MM.1S (cell line): ENCODE measurements around the gene NELL1.

Experiments used
- DNase-seq: peaks from one replicate; pipeline ENCODE4 v3.0.0-alpha.2; 2015
- H2AFZ ChIP-seq: fragments of 300-600 bp; sonication (generic); 2 replicates; pipeline ENCODE4 v1.6.0; 2016; ENCODE audit warnings: antibody characterized with exemption, low read length
- H3F3A ChIP-seq: fragments of 300-600 bp; sonication (generic); 2 replicates; pipeline ENCODE4 v1.6.1; 2016; ENCODE audit warnings: mild to moderate bottlenecking, antibody characterized with exemption, low read length, moderate library complexity, mixed read lengths; ENCODE audit not compliant: insufficient read depth
- H3K27ac ChIP-seq: fragments of 300-600 bp; sonication (generic); 2 replicates; pipeline ENCODE4 v1.5.1; 2016; ENCODE audit warnings: mild to moderate bottlenecking, low read length
- H3K27me3 ChIP-seq: fragments of 300-600 bp; sonication (generic); replicated peaks from 2 replicates; pipeline ENCODE4 v1.6.0; 2016; ENCODE audit warnings: low read length; ENCODE audit not compliant: insufficient read depth
- H3K36me3 ChIP-seq: fragments of 300-600 bp; sonication (generic); replicated peaks from 2 replicates; pipeline ENCODE4 v1.6.1; 2016; ENCODE audit warnings: mild to moderate bottlenecking, low read length, mixed read lengths; ENCODE audit not compliant: insufficient read depth
- H3K4me1 ChIP-seq: fragments of 300-600 bp; sonication (generic); 2 replicates; pipeline ENCODE4 v1.6.1; 2016; ENCODE audit warnings: low read length, mixed read lengths
- H3K4me2 ChIP-seq: fragments of 300-600 bp; sonication (generic); 2 replicates; pipeline ENCODE4 v1.6.0; 2016; ENCODE audit warnings: low read depth, low read length
- H3K4me3 ChIP-seq: fragments of 300-600 bp; sonication (generic); 2 replicates; pipeline ENCODE4 v1.5.1; 2016; ENCODE audit warnings: low read length, mixed read lengths
- H3K79me2 ChIP-seq: fragments of 300-600 bp; sonication (generic); 2 replicates; pipeline ENCODE4 v1.6.1; 2016; ENCODE audit warnings: mixed run types, low read length, mixed read lengths
- H3K9ac ChIP-seq: fragments of 300-600 bp; sonication (generic); 2 replicates; pipeline ENCODE4 v1.6.1; 2016; ENCODE audit warnings: low read length, mixed read lengths
- H3K9me2 ChIP-seq: fragments of 300-600 bp; sonication (generic); replicated peaks from 2 replicates; pipeline ENCODE4 v1.6.1; 2016; ENCODE audit warnings: mild to moderate bottlenecking, low read length, mixed read lengths; ENCODE audit not compliant: insufficient read depth
- H3K9me3 ChIP-seq: fragments of 300-600 bp; sonication (generic); replicated peaks from 2 replicates; pipeline ENCODE4 v1.6.1; 2016; ENCODE audit warnings: mild to moderate bottlenecking, low read length, mixed read lengths; ENCODE audit not compliant: insufficient read depth
- H4K20me1 ChIP-seq: fragments of 300-600 bp; sonication (generic); 2 replicates; pipeline ENCODE4 v1.6.1; 2016; ENCODE audit warnings: mild to moderate bottlenecking, low read length, moderate library complexity, mixed read lengths; ENCODE audit not compliant: insufficient read depth
- CTCF ChIP-seq: fragments of 300-600 bp; sonication (generic); IDR thresholded peaks from 2 replicates; pipeline ENCODE4 v1.5.1; 2016; ENCODE audit warnings: antibody characterized with exemption, low read length, mixed read lengths
- EZH2 ChIP-seq: fragments of 300-600 bp; sonication (generic); optimal IDR thresholded peaks from 2 replicates; pipeline ENCODE3; 2017; ENCODE audit warnings: low read depth, mild to moderate bottlenecking, antibody characterized with exemption, low read length, mixed read lengths
- EZH2phosphoT487 ChIP-seq: fragments of 300-600 bp; sonication (generic); IDR thresholded peaks from 2 replicates; pipeline ENCODE4 v1.6.1; 2018; ENCODE audit warnings: antibody characterized with exemption, low read length

Gene NELL1

DNA sequence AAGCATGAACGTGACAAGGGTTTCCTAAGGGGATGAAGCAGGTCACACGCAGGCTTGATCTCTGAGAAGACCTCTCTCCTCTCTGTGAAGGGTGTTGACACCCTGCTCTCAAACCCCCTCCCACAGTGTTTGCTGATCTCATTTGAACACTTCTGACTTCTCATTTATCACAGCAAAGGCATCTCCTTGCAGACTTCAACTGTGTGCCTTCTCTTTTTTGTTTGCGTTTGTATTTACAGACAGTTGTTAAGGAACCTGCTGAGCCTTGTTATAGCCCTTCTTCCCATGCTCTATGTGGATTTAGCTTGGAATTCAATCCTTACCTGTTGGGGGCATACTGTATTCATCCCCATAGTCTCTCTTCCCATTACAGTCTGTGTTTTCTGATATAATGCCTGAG is 206.5 kb downstream of the NELL1 start:
- Histone ChIP-seq H3F3A (no peaks in the 10 kb centered on the region), H3K79me2 (no peaks in the 10 kb centered on the region), H3K36me3 (no peaks in the 10 kb centered on the region), H3K4me3 (no peak overlapping the region), H2AFZ (no peak overlapping the region), H3K9me2 (no peaks in the 10 kb centered on the region), H3K4me1 (no peaks in the 10 kb centered on the region), H3K9ac (no peak overlapping the region), H4K20me1 (no peaks in the 10 kb centered on the region), H3K27me3 (no peaks in the 10 kb centered on the region), H3K4me2 (no peak overlapping the region), H3K27ac (no peak overlapping the region), H3K9me3 (no peaks in the 10 kb centered on the region)
- no peak for TF ChIP-seq EZH2phosphoT487
- TF ChIP-seq EZH2 = no peak
- no peak for TF ChIP-seq CTCF
- no peak for DNase-seq

GRCh38 chr11:20876738-20877137 is 207.4 kb downstream of the NELL1 start:
- Histone ChIP-seq H3K27me3 (no peaks in the 10 kb centered on the region), H3K27ac (no peak overlapping the region), H3K9ac (no peak overlapping the region), H4K20me1 (no peaks in the 10 kb centered on the region), H3K4me3 (no peak overlapping the region), H3K4me1 (no peaks in the 10 kb centered on the region), H3K36me3 (no peaks in the 10 kb centered on the region), H3F3A (no peaks in the 10 kb centered on the region), H3K79me2 (no peaks in the 10 kb centered on the region), H2AFZ (no peak overlapping the region), H3K9me3 (no peaks in the 10 kb centered on the region), H3K9me2 (no peaks in the 10 kb centered on the region), H3K4me2 (no peak overlapping the region)
- no peak for DNase-seq
- TF ChIP-seq CTCF (no peak), EZH2phosphoT487 (no peak), EZH2 (no peak)

DNA sequence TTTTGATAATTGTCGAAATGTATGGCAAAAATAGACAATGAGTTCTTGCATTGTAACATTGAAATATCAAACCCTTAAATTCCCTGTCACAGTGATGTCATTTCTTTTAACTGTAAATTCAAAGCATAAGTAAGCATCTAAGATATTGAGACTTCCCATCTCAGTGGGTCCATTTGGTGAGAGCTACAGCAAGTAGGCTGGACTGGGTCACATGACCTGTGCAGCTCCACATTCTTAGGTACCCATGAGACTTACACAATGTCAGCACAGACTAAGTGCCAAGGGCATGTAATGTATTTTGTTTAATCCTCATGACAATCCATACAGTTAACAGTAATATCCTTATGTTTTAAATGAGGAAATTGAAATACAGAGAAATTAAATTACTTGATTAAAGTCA is 210.7 kb downstream of the NELL1 start:
- Histone ChIP-seq H3K4me2 (no peak overlapping the region), H3K4me1 (no peaks in the 10 kb centered on the region), H2AFZ (no peak overlapping the region), H3F3A (no peaks in the 10 kb centered on the region), H3K9ac (no peak overlapping the region), H3K27me3 (no peaks in the 10 kb centered on the region), H4K20me1 (no peaks in the 10 kb centered on the region), H3K9me3 (no peaks in the 10 kb centered on the region), H3K4me3 (no peak overlapping the region), H3K79me2 (no peaks in the 10 kb centered on the region), H3K27ac (no peak overlapping the region), H3K9me2 (no peaks in the 10 kb centered on the region), H3K36me3 (no peaks in the 10 kb centered on the region)
- TF ChIP-seq EZH2phosphoT487 (no peak), EZH2 (no peak)
- DNase-seq = no peak

DNA sequence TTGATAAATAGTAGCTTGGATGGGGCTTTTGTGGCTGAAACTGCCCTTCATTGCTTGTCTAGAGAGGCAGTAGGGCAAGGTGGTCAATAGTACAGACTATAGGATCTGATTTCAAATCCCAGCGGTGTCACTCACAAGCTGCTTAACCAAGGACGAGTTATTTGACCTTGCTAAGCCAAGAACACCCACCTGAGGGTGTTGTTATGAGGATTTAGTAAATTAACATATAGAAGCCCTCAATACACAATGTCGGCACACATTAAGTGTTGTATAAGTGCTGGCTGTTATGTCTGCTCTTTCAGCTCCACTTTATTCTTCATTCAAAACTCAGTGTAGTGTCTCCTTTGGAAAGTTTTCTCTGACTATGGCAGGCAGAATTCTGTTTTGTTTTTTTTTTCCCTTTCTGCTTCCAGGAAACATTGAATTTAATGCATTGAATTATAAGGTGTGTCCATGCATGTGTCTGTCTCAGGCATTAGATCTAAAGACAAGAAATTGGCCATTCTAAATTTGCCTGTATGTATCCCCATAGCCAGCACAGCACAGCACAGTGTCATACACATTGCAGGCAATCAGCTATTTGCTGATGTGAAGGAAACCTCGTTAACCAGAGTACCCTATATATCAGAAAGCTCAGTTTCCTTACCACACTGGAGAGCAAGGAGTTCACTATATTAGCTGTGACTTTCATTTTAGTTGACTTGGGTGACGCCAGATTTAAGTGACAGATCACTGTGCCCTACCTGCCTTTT is 212.1 kb downstream of the NELL1 start:
- TF ChIP-seq EZH2 (no peak), CTCF (no peak), EZH2phosphoT487 (no peak)
- Histone ChIP-seq H3F3A (no peaks in the 10 kb centered on the region), H3K4me3 (no peak overlapping the region), H3K27ac (no peak overlapping the region), H3K36me3 (no peaks in the 10 kb centered on the region), H3K9me3 (no peaks in the 10 kb centered on the region), H3K4me2 (no peak overlapping the region), H3K9me2 (no peaks in the 10 kb centered on the region), H4K20me1 (no peaks in the 10 kb centered on the region), H3K9ac (no peak overlapping the region), H3K27me3 (no peaks in the 10 kb centered on the region), H3K79me2 (no peaks in the 10 kb centered on the region), H2AFZ (no peak overlapping the region), H3K4me1 (no peaks in the 10 kb centered on the region)
- DNase-seq = no peak
